Heart right ventricle (tissue), 16 donors: ENCODE results near the gene CC2D2A. TPM values are rescaled to one million over a fixed set of nuclear protein-coding genes. Genes with fewer than 3 reads are reported as not detected.

Source experiments
- ATAC-seq, 8 donors: fragments of 200-7000 bp; cut with Tn5 transposase; one replicate each; pipeline ENCODE4 v1.9.1; 2020; ENCODE audit warnings: mild to moderate bottlenecking in 8 of 8, moderate library complexity in 8 of 8, moderate number of reproducible peaks in 1 of 8
- DNase-seq, 2 donors: peaks; one replicate each; pipeline ENCODE4 v3.0.0-alpha.2; 2020
- H3K27ac ChIP-seq, 10 donors: fragments of 200-600 bp; sonication (generic) in 2 of 10; one replicate each; pipeline versions ENCODE4 v1.5.0 to v1.8.0; 2020 to 2022; ENCODE audit warnings: mild to moderate bottlenecking in 3 of 10
- H3K27me3 ChIP-seq, 7 donors: fragments of 200-600 bp; one replicate each; pipeline ENCODE4 v1.8.0; 2021 to 2022; ENCODE audit warnings: mild to moderate bottlenecking in 2 of 7
- H3K36me3 ChIP-seq, 9 donors: fragments of 200-600 bp; sonication (generic) in 1 of 9; one replicate each; pipeline versions ENCODE4 v1.5.0 to v1.8.0; 2020 to 2022; ENCODE audit warnings: mild to moderate bottlenecking in 2 of 9
- H3K4me1 ChIP-seq, 9 donors: fragments of 200-600 bp; sonication (generic) in 1 of 9; one replicate each; pipeline versions ENCODE4 v1.5.0 to v1.8.0; 2020 to 2022; ENCODE audit warnings: mild to moderate bottlenecking in 4 of 9
- H3K4me3 ChIP-seq, 10 donors: fragments of 200-600 bp; sonication (generic) in 2 of 10; one replicate each; pipeline versions ENCODE4 v1.5.0 to v1.8.0; 2020 to 2022; ENCODE audit warnings: mild to moderate bottlenecking in 7 of 10, moderate library complexity in 2 of 10
- H3K9me3 ChIP-seq, 11 donors: fragments of 200-600 bp in 10 of 11; sonication (generic) in 2 of 11; one replicate each; pipeline versions ENCODE4 v1.5.0 to v1.8.0; 2013 to 2022; ENCODE audit warnings: mild to moderate bottlenecking in 2 of 11, control low read depth in 1 of 11, moderate library complexity in 1 of 11
- WGBS, 2 donors: extraction: QIAGEN DNeasy Blood & Tissue Kit; methylation state at CpG; one replicate each; pipeline ENCODE4 v1.1.7; 2013; ENCODE audit warnings: inconsistent platforms in 1 of 2; 5-methylcytosine and 5-hydroxymethylcytosine counted together
- intact Hi-C, 10 donors: fragments of 100-400 bp; cut with DNase I; formaldehyde crosslinking; loops; one replicate each; pipeline versions ENCODE4 v1.11.1 to v1.14.2; 2022
- polyA plus RNA-seq, 2 donors: library from polyadenylated mRNA; stranded (reverse); fragments of 200-250 nt; gene quantifications; one replicate each; pipeline ENCODE4 v1.2.3, GENCODE V29; 2013
- total RNA-seq, 10 donors: library from RNA; stranded (reverse); fragmentation: NEBNext Ultra II Directional in 3 of 10; extraction: Animal tissue kit (Norgen Biotek cat#: 25700) in 3 of 10; gene quantifications; one replicate each; pipeline versions ENCODE4 v1.2.1 to v1.2.4, GENCODE V29; 2021 to 2023
- TF ChIP-seq, protein P1 (sequence below), 9 donors: fragments of 200-600 bp; sonication (generic) in 2 of 9; IDR thresholded peaks; one replicate each; pipeline versions ENCODE4 v1.5.0 to v1.8.0; 2021 to 2022; ENCODE audit warnings: antibody characterized with exemption in 9 of 9, mild to moderate bottlenecking in 5 of 9, moderate library complexity in 1 of 9
- donor health status: Arrhythmogenic right ventricular cardiomyopathy.
- donor health status: ischemic (EF 13 %, LVEDD 7.1; RV severe dilation, severe dysfunction).
- donor health status: healthy with polysubstance abuse.
- donor health status: DM: no; HTN: yes; CAD: no.
- donor health status: DM: no; HTN: no; CAD: no.
- donor health status: ischemic (EF 25% LVEDD 6.9; RV normal size, moderate dysfunction).
- donor health status: ischemic (EF 25% LVEDD 5.7; RV mildly dilated, moderate dysfunction).
- donor health status: healthy.
- donor health status: DM: yes; HTN: yes; CAD: no.
- donor health status: Ischemic cardiomyopathy.
- donor health status: ischemic (EF 35%, LVEDD 5.7; RV mildly dilated, moderate dysfunction).
- donor health status: nonischemic (EF 11% LVEDD 7.7; RV severe dilation, severe dysfunction).
- donor health status: DM: yes; HTN: yes; CAD: no.
- donor health status: PGD.
- donor health status: ischemic (EF 29% LVEDD 5.4; RV normal size, mild dysfunction).
- donor health status: nonischemic (EF 23%, LVEDD 6.1; RV moderate dilation, normal function).

Gene CC2D2A
- total and polyA plus RNA-seq, 12 donors, result 3.2 to 10.8 (median 7.6) TPM

DNA sequence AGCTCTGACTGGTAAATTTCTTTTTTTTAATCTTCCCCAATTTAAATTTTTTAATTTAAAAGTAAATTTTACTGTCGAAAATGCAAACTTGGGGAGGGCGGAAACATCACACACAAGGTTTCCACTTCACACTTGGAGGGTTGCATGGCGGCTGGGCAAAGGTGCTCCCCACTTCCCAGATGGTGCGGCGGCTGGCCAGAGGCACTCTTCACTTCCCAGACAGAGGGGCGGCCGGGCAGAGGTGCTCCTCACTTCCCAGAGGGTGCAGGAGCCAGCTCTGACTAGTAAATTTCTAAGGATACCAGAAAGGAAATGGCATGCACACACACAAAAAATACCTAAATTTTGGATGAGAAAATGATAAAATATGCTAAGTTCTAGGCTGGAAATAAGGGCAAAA is 25.4 kb upstream of the CC2D2A start:
- Histone ChIP-seq H3K36me3 (peaks cover 0 to 11% (median 0%) of the 10 kb centered on the region in 9 donors), H3K4me1 (peaks cover 0 to 5% (median 0%) of the 10 kb centered on the region in 9 donors), H3K27me3 (no peaks in the 10 kb centered on the region), H3K27ac (no peak overlapping the region), H3K9me3 (peaks cover 0 to 3% (median 0%) of the 10 kb centered on the region in 11 donors), H3K4me3 (no peak overlapping the region)
- ATAC-seq, result no peak
- TF ChIP-seq, protein P1, sequence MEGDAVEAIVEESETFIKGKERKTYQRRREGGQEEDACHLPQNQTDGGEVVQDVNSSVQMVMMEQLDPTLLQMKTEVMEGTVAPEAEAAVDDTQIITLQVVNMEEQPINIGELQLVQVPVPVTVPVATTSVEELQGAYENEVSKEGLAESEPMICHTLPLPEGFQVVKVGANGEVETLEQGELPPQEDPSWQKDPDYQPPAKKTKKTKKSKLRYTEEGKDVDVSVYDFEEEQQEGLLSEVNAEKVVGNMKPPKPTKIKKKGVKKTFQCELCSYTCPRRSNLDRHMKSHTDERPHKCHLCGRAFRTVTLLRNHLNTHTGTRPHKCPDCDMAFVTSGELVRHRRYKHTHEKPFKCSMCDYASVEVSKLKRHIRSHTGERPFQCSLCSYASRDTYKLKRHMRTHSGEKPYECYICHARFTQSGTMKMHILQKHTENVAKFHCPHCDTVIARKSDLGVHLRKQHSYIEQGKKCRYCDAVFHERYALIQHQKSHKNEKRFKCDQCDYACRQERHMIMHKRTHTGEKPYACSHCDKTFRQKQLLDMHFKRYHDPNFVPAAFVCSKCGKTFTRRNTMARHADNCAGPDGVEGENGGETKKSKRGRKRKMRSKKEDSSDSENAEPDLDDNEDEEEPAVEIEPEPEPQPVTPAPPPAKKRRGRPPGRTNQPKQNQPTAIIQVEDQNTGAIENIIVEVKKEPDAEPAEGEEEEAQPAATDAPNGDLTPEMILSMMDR (IDR thresholded peaks at IDR 0.05), result no peak
- WGBS, 2 donors, result 94 to 97% methylated on average over 7 of the region's 7 CpGs
- DNase-seq, result no peak
- intact Hi-C loops, result no loop called here

- intact Hi-C loops, result no loop called here
- 77 to 84% methylated on average over 4 of the region's 4 CpGs for WGBS, 2 donors
- no peak for DNase-seq
- H3K4me1 ChIP-seq, result peaks cover 0 to 5% (median 0%) of the 10 kb centered on the region in 9 donors
- TF ChIP-seq, protein P1 (IDR thresholded peaks at IDR 0.05), result no peak
- H3K4me3 ChIP-seq, result no peak overlapping the region
- peaks cover 0 to 11% (median 0%) of the 10 kb centered on the region in 9 donors for H3K36me3 ChIP-seq
- peaks cover 0 to 3% (median 0%) of the 10 kb centered on the region in 11 donors for H3K9me3 ChIP-seq
- no peaks in the 10 kb centered on the region for H3K27me3 ChIP-seq
- no peak overlapping the region for H3K27ac ChIP-seq
- no peak for ATAC-seq
These were observed 24.7 kb upstream of the CC2D2A start for GRCh38 chr4:15444879-15445547.

DNA sequence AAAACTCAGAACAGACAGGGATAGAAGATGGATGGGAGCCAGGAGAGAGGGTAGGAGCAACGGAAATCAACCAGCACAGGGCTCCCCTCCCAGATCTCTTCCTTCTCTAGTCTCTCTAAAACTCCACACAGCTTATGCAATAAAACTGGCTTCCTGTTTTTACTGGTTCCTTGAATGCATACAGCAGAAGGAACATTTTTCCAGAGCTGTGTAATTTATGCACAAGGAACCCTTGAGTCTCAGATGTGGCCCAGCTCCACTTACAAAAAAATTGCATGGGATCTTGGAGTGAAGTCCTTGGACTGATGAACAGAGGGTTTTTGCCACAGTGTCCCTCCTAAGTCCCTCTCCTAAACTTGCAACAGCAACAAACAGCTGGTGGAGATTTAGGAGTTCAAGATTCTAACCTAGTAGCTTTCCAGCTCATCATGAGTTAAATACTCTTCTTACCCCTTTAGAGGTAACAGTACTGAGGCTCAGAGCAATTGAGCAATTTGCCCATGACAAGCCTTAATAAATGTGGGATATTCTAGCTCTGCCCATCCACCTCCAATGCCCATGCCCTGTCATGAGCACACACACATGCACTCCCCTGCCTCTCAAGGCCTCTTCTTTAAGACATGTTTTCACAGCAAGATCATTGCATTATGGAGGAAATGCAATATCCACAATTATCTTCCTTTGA is 18.4 kb upstream of the CC2D2A start:
- 52 to 56% methylated on average over 1 of the region's 1 CpG for WGBS, 2 donors
- no peaks in the 10 kb centered on the region for H3K27me3 ChIP-seq
- no peaks in the 10 kb centered on the region for H3K36me3 ChIP-seq
- intact Hi-C loops, result loop anchor here in 2 of 10 donors (5.0 to 10.0 kb wide), 2 partner anchors 44 to 447 kb away; partner anchors contain the start of gene CPEB2 (in 1 of the 2)
- DNase-seq (no peak), ATAC-seq (peak; percentile 30 to 67 (median 53))
- H3K4me3 ChIP-seq, result no peak overlapping the region
- peak overlapping the region in 6 of 10 donors; percentile 5 to 63 (median 42) for H3K27ac ChIP-seq
- no peaks in the 10 kb centered on the region for H3K9me3 ChIP-seq
- H3K4me1 ChIP-seq, result peaks cover 10 to 35% (median 21%) of the 10 kb centered on the region in 9 donors
- TF ChIP-seq, protein P1 (IDR thresholded peaks at IDR 0.05), result no peak

DNA sequence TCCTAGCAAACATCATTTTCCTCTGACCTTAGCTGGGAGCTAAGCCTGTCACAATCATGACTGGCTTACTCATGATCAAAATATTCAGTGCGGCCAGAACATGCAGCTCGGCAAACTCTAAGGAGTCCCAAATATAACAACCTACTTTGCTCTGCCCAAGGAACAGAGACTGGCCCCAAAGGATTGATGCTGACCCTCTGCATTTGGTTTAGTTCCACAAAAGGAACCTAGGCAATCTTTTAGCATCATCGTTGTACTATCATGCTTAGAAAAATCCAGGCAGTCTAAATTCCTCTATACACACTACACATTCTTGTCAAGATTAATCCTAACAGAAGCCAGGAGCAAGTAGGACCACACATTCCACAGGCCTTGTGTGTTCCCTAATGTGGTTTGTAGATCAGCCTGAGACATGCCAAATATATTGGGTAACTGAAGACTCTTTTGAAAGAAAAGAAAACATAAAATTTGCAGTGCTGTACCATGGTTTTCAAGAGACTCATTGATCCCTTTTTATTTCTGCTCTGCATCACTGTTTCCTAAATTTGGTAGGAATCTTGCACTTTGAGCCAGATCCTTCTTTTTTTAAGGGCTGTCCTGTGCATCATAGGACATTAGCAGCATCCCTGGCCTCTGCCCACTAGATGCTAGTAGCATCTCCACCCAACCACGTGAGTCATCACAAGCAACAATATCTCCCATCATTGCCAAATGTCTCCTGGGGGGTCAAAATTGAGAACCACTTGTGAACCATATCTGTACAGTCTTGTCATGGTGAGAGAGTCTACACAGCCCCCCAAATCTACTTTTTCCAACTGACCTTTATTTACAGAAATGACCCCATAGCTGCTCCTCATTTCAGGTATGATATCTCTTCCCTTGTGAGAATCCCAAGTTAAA is 17.6 kb upstream of the CC2D2A start:
- TF ChIP-seq, protein P1 (IDR thresholded peaks at IDR 0.05), result no peak
- Histone ChIP-seq H3K9me3 (no peaks in the 10 kb centered on the region), H3K36me3 (no peaks in the 10 kb centered on the region), H3K27me3 (no peaks in the 10 kb centered on the region), H3K4me1 (peaks cover 10 to 39% (median 24%) of the 10 kb centered on the region in 9 donors), H3K4me3 (no peak overlapping the region), H3K27ac (peak overlapping the region in 5 of 10 donors; percentile 5 to 63 (median 43))
- intact Hi-C loops, result loop anchor here in 3 of 10 donors (1.0 to 10.0 kb wide), 3 partner anchors 45 to 447 kb away; partner anchors contain the start of gene CPEB2 (in 1 of the 3)
- 43 to 45% methylated on average over 4 of the region's 4 CpGs for WGBS, 2 donors
- ATAC-seq, result peak in 7 of 8 donors; percentile 69 to 86 (median 79)
- DNase-seq, result no peak
